Activated naive CD4-positive, alpha-beta T cell (primary cell): ENCODE measurements around the gene NUP155.
"Not testable (repeated sequence)": the region's sequence is repeated elsewhere in the genome, so short reads cannot be mapped to it uniquely, and the experiment has no call there.

Source experiments
- DNase-seq, 4 experiments: peaks; one replicate each; lab custom pipeline; 2025; lab: John Stamatoyannopoulos, UW

The NUP155 gene

GRCh38 chr5:37283214-37283820 lies 87.6 kb downstream of the NUP155 start:
- no peak for DNase-seq

GRCh38 chr5:37275511-37275910 lies 95.4 kb downstream of the NUP155 start:
- DNase-seq = no peak

GRCh38 chr5:37272511-37272910 lies 98.4 kb downstream of the NUP155 start:
- no peak for DNase-seq

DNA sequence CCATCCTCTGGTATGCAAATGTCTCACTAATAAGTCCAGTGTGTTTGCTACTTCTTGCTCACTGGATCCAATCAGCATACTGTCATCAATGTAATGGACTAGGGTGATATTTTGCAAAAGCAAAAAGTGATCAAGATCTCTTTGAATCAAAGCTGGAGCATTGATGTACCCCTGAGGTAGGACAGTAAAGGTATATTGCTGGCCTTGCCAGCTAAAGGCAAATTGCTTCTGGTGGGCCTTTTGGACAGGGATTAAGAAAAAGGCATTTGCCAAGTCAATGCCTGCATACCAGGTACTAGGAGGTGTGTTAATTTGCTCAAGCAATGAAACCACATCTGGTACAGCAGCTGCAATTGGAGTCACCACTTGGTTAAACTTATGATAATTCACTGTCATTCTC lies 102.8 kb downstream of the NUP155 start:
- not testable (repeated sequence) for DNase-seq

DNA sequence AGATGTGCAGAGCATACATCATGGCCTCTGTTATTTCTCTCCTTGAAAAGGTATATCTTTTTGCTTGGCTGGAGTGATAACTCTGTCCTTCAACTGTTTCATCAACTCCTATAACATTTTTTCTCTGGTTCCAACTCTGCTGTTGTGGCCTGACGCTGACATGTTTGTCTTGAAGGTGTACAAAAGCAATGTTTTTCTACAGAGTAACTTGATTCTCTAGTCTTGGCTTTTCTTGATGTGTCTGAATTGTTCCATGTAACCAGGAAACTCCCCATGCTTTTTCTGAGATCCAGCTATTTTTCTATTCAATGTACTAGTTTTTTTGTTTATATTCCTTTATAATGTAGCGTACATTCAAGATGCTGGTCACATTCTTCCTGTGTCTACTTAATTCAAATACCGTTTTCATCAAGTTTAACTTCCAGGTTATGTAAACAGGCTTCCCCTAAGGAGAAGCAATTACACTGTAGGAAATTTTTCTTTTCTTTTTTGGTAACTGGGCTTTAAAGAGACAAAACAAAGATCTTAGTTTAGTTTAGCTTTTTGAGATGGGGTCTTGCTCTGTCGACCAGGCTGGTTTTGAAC lies 115.0 kb downstream of the NUP155 start:
- DNase-seq = no peak

- DNase-seq = no peak
These were observed 116.3 kb downstream of the NUP155 start for GRCh38 chr5:37254581-37254980.

DNA sequence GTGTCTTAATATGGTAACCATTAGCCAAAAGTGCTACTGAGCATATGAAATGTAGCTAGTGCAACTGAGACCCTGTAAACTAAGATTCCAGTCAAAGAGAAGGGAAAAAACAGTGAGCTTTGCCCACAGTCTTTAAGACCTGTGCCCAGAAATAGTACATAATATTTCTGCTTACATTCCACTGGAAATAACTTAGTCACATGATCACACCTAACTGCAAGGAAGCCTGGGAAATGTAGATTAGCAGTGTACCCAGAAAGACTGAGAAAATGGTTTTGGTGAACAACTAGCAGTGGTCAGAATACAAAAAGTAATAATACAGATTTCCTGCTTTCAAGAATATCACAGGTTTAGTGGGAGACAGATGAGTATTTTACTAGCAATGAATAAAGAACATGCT lies 119.2 kb downstream of the NUP155 start:
- no peak for DNase-seq

- no peak for DNase-seq
These were observed 121.1 kb downstream of the NUP155 start for GRCh38 chr5:37249815-37250164.

- DNase-seq = peak; percentile 9 to 45 (median 23)
These were observed 121.7 kb downstream of the NUP155 start, which contains the start of gene CPLANE1 for GRCh38 chr5:37248970-37249814. Gene CPLANE1, minus strand, starts transcription at chr5:37249376. Its CDS starts 1,678 bp downstream, at chr5:37247698.

- no peak for DNase-seq
These were observed 122.4 kb downstream of the NUP155 start for GRCh38 chr5:37248421-37248969.

DNA sequence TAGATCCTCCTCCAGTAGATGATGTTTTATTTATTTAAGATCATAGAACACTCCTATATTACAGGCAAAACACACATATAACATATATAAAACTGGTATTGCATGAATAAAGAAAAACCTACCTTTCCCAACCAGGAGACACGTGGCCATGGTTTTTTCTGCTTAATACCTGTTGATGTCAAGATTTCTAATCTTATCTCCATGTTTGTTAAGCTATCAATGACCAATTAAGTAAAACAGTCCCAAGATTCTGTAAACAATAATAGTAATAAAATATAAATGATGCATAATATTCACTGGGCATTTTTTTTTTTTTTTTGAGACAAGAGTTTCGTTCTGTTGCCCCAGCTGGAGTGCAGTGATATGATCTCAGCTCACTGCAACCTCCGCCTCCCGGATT lies 123.4 kb downstream of the NUP155 start:
- no peak for DNase-seq

- DNase-seq = no peak
These were observed 123.9 kb downstream of the NUP155 start for GRCh38 chr5:37247036-37247435.
